ENCODE results near the gene SLC16A14. TPM values are rescaled to one million over a fixed set of nuclear protein-coding genes. Genes with fewer than 3 reads are reported as not detected.

Gene SLC16A14
- polyA plus RNA-seq, 1 of the 3 experiments (the other 2 are of a cell fraction), result 0.90 TPM

DNA sequence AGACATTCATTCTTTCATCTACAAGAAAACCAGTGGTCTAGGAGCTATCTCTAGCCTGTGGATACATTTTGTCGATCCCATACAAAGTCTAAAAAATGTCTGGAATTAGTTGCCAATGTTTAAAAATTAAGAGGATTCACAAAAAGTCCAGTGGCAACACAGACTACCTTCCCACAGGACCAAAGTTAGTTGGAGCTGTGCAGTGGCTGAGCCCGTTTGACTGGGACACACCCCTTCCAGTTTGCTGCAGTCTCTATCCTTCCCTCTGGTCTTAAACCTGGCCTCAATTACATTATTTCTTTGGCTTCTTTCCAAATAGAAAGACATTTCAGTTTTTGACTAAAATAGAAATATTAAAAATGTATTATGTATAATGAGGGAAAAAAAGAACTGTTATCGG is 18.6 kb downstream of the SLC16A14 start:
- Histone ChIP-seq H3K4me3 (ENCODE audit: low read depth in 2 of 2, low read length in 1 of 2) (no peak overlapping the region), H3K36me3 (replicated peaks in 1 of 2; ENCODE audit: control insufficient read depth in 1 of 2, insufficient read depth in 2 of 2, low read length in 1 of 2) (no peaks in the 10 kb centered on the region), H2AFZ (ENCODE audit: low read depth) (no peak overlapping the region), H3F3A (replicated peaks; ENCODE audit: insufficient read depth) (peaks cover 5% of the 10 kb centered on the region), H3K4me1 (ENCODE audit: control insufficient read depth in 1 of 2, insufficient read depth in 2 of 2, low read depth in 1 of 2, low read length in 1 of 2) (no peaks in the 10 kb centered on the region; a peak in 1 of 4 replicates), H3K4me2 (no peak overlapping the region), H3K9me2 (no peaks in the 10 kb centered on the region), H4K20me1 (ENCODE audit: insufficient read depth) (no peaks in the 10 kb centered on the region), H3K9ac (no peak overlapping the region), H3K27ac (ENCODE audit: low read depth in 2 of 2, low read length in 1 of 2) (no peak overlapping the region), H3K27me3 (ENCODE audit: insufficient read depth) (no peaks in the 10 kb centered on the region), H3K79me2 (ENCODE audit: insufficient read depth) (no peaks in the 10 kb centered on the region), H3K9me3 (no peaks in the 10 kb centered on the region)
- TF ChIP-seq RAD21 (IDR thresholded peaks at IDR 0.05; ENCODE audit: low read length) (no peak), GATA2 (CRISPR knock-in tag; IDR thresholded peaks at IDR 0.05) (no peak), RCOR1 (IDR thresholded peaks at IDR 0.05; ENCODE audit: low read length) (no peak), ELF1 (IDR thresholded peaks at IDR 0.05) (no peak), SMC3 (IDR thresholded peaks at IDR 0.05; ENCODE audit: low read depth, low read length) (no peak), POLR2AphosphoS5 (IDR thresholded peaks at IDR 0.05; ENCODE audit: low read depth, low read length) (no peak), EZH2phosphoT487 (IDR thresholded peaks at IDR 0.05; ENCODE audit: borderline replicate concordance, low read depth) (no peak)
- TF ChIP-seq, protein P1, sequence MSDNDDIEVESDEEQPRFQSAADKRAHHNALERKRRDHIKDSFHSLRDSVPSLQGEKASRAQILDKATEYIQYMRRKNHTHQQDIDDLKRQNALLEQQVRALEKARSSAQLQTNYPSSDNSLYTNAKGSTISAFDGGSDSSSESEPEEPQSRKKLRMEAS (IDR thresholded peaks at IDR 0.05; ENCODE audit: low read depth), result no peak
- POLR2A ChIA-PET, result no interaction called here
- DNase-seq, result peak; percentile 20
- 66% methylated on average over 3 of the region's 3 CpGs for WGBS (ENCODE audit: low lambda C conversion rate)
- CTCF ChIA-PET, result interaction anchor here (0.5 to 7.7 kb wide), 5 partner anchors 14 to 1503 kb away, joined by 3 to 69 read pairs (median 3); partner anchors contain the start of gene SLC16A14

DNA sequence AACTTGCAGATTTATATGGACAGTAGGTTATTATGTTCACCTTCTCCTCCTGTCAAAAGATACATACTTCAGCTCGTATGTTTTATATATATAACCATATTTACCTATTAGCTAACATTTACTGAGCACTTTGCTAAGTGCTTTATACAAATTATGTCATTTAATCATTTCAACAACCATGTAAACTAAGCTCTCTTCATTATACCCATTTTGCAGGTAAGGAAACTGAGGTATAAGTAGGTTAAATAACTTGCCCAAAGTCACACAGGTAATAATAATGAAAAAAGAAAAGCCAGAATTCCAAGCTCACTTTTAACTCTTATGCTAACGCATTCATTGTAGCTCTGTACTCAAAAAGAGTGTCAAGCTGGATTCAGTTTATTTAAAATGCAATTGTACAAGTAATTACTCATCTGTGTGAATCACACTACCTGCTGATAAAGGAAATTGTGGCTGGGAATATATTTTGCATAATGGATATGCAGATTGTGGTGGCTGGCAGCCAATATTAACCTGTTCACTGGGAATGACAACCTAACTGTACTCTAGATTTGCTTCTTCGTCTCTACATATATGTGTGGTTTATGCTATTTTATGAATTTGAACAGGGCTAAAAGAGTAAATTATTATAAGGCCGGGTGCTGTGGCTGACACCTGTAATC is 20.6 kb downstream of the SLC16A14 start:
- Histone ChIP-seq H3K4me1 (ENCODE audit: control insufficient read depth in 1 of 2, insufficient read depth in 2 of 2, low read depth in 1 of 2, low read length in 1 of 2) (no peaks in the 10 kb centered on the region; a peak in 1 of 4 replicates), H3K4me3 (ENCODE audit: low read depth in 2 of 2, low read length in 1 of 2) (no peak overlapping the region), H2AFZ (ENCODE audit: low read depth) (no peak overlapping the region), H3K9ac (no peak overlapping the region), H3K36me3 (replicated peaks in 1 of 2; ENCODE audit: control insufficient read depth in 1 of 2, insufficient read depth in 2 of 2, low read length in 1 of 2) (no peaks in the 10 kb centered on the region), H3K79me2 (ENCODE audit: insufficient read depth) (no peaks in the 10 kb centered on the region), H3K4me2 (no peak overlapping the region), H3K9me2 (no peaks in the 10 kb centered on the region), H3K9me3 (no peaks in the 10 kb centered on the region), H4K20me1 (ENCODE audit: insufficient read depth) (no peaks in the 10 kb centered on the region), H3K27me3 (ENCODE audit: insufficient read depth) (no peaks in the 10 kb centered on the region), H3K27ac (ENCODE audit: low read depth in 2 of 2, low read length in 1 of 2) (no peak overlapping the region), H3F3A (replicated peaks; ENCODE audit: insufficient read depth) (peaks cover 5% of the 10 kb centered on the region)
- WGBS (ENCODE audit: low lambda C conversion rate), result 76% methylated on average over 4 of the region's 4 CpGs
- TF ChIP-seq ELF1 (IDR thresholded peaks at IDR 0.05), result no peak
- TF ChIP-seq POLR2AphosphoS5 (IDR thresholded peaks at IDR 0.05; ENCODE audit: low read depth, low read length), result no peak
- no peak for TF ChIP-seq EP300 (IDR thresholded peaks at IDR 0.05; ENCODE audit: borderline replicate concordance in 1 of 2, low read depth in 1 of 2, low read length in 1 of 2)
- TF ChIP-seq GATA2 (CRISPR knock-in tag; IDR thresholded peaks at IDR 0.05), result no peak
- TF ChIP-seq, protein P2, sequence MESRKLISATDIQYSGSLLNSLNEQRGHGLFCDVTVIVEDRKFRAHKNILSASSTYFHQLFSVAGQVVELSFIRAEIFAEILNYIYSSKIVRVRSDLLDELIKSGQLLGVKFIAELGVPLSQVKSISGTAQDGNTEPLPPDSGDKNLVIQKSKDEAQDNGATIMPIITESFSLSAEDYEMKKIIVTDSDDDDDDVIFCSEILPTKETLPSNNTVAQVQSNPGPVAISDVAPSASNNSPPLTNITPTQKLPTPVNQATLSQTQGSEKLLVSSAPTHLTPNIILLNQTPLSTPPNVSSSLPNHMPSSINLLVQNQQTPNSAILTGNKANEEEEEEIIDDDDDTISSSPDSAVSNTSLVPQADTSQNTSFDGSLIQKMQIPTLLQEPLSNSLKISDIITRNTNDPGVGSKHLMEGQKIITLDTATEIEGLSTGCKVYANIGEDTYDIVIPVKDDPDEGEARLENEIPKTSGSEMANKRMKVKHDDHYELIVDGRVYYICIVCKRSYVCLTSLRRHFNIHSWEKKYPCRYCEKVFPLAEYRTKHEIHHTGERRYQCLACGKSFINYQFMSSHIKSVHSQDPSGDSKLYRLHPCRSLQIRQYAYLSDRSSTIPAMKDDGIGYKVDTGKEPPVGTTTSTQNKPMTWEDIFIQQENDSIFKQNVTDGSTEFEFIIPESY (IDR thresholded peaks at IDR 0.05; ENCODE audit: borderline replicate concordance, low read depth), result no peak
- no peak for TF ChIP-seq RXRA (IDR thresholded peaks at IDR 0.05; ENCODE audit: borderline replicate concordance, low read depth)
- TF ChIP-seq, protein P3, sequence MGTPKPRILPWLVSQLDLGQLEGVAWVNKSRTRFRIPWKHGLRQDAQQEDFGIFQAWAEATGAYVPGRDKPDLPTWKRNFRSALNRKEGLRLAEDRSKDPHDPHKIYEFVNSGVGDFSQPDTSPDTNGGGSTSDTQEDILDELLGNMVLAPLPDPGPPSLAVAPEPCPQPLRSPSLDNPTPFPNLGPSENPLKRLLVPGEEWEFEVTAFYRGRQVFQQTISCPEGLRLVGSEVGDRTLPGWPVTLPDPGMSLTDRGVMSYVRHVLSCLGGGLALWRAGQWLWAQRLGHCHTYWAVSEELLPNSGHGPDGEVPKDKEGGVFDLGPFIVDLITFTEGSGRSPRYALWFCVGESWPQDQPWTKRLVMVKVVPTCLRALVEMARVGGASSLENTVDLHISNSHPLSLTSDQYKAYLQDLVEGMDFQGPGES (IDR thresholded peaks at IDR 0.05; ENCODE audit: low read depth, low read length), result no peak
- ChIA-PET POLR2A (no interaction called here), CTCF (no interaction called here)
- DNase-seq, result no peak

Data from SK-N-SH (cell line).